HG03095 (cell line): Measurements from ENCODE around the gene SCN1B.
"Not testable (repeated sequence)": the region's sequence is repeated elsewhere in the genome, so short reads cannot be mapped to it uniquely, and the experiment has no call there.

Experiments used
- ATAC-seq: cut with Tn5 transposase; IDR thresholded peaks from one replicate; pipeline ENCODE4 v1.9.1; 2021; ENCODE audit warnings: moderate library complexity; ENCODE audit not compliant: unreplicated experiment

Gene SCN1B

GRCh38 chr19:35030257-35031071, at the start of gene SCN1B:
Gene SCN1B, plus strand, starts transcription at chr19:35030470. Its CDS starts 351 bp downstream, at chr19:35030821.
- ATAC-seq = no peak

- ATAC-seq = no peak
Observed at GRCh38 chr19:34982275-34982674, 48.0 kb upstream of the SCN1B start.

GRCh38 chr19:34983786-34984185, 46.5 kb upstream of the SCN1B start:
- ATAC-seq = no peak

- no peak for ATAC-seq
Observed at GRCh38 chr19:34984287-34984686, 46.0 kb upstream of the SCN1B start.

GRCh38 chr19:34985249-34986022, 44.8 kb upstream of the SCN1B start:
- ATAC-seq = no peak

GRCh38 chr19:34988119-34988518, 42.2 kb upstream of the SCN1B start:
- no peak for ATAC-seq

- no peak for ATAC-seq
Observed at GRCh38 chr19:34989298-34989697, 41.0 kb upstream of the SCN1B start.

GRCh38 chr19:34990578-34991192, 39.6 kb upstream of the SCN1B start:
- no peak for ATAC-seq

GRCh38 chr19:34991542-34992333, 38.5 kb upstream of the SCN1B start:
- no peak for ATAC-seq

GRCh38 chr19:34992582-34992981, 37.7 kb upstream of the SCN1B start:
- not testable (repeated sequence) for ATAC-seq

- no peak for ATAC-seq
Observed at GRCh38 chr19:34994286-34994642, 36.0 kb upstream of the SCN1B start.

GRCh38 chr19:34994643-34995541, 35.4 kb upstream of the SCN1B start:
- no peak for ATAC-seq

- ATAC-seq = no peak
Observed at GRCh38 chr19:34995551-34995950, 34.7 kb upstream of the SCN1B start.

- ATAC-seq = no peak
Observed at GRCh38 chr19:34997071-34997617, 33.1 kb upstream of the SCN1B start.

- ATAC-seq = not testable (repeated sequence)
Observed at GRCh38 chr19:34998224-34998623, 32.0 kb upstream of the SCN1B start.

GRCh38 chr19:34998777-34999497, 31.3 kb upstream of the SCN1B start:
- no peak for ATAC-seq

GRCh38 chr19:34999498-35000337, 30.6 kb upstream of the SCN1B start, which contains the start of gene GRAMD1A:
Gene GRAMD1A, plus strand, starts transcription at chr19:35000323. Its CDS starts 156 bp downstream, at chr19:35000479.
- ATAC-seq = peak; percentile 48

- ATAC-seq = no peak
Observed at GRCh38 chr19:35000338-35000646, 30.0 kb upstream of the SCN1B start.
